Neural cell (in vitro differentiated cells): ENCODE measurements around the gene DNAL1. TPM values are rescaled to one million over a fixed set of nuclear protein-coding genes. Genes with fewer than 3 reads are reported as not detected.

Experiments
- H2AFZ ChIP-seq: fragments of 200-600, 300-800 bp; sonication (generic), shearing (Covaris generic); 2 replicates; pipeline ENCODE4 v1.6.0; 2014; ENCODE audit warnings: low read depth, mild to moderate bottlenecking, antibody characterized with exemption, low read length, moderate library complexity
- H3F3A ChIP-seq: fragments of 200-600 bp; shearing (Covaris generic); 2 replicates; pipeline ENCODE4 v1.6.1; 2016; ENCODE audit warnings: mild to moderate bottlenecking, moderate library complexity, mixed read lengths, antibody characterized with exemption, low read length; ENCODE audit not compliant: insufficient read depth, poor library complexity, severe bottlenecking
- H3K27ac ChIP-seq: fragments of 200-600, 300-800 bp; sonication (generic), shearing (Covaris generic); 2 replicates; pipeline ENCODE4 v1.5.1; 2014; ENCODE audit warnings: mild to moderate bottlenecking, low read length, moderate library complexity
- H3K27me3 ChIP-seq: fragments of 300-800, 200-600 bp; sonication (generic), shearing (Covaris generic); 2 replicates; pipeline ENCODE4 v1.6.0; 2014; ENCODE audit warnings: mild to moderate bottlenecking, low read depth, low read length, moderate library complexity; ENCODE audit not compliant: insufficient read depth
- H3K36me3 ChIP-seq: fragments of 300-800, 200-600 bp; sonication (generic), shearing (Covaris generic); 2 replicates; pipeline ENCODE4 v1.5.1; 2014; ENCODE audit warnings: mild to moderate bottlenecking, antibody characterized with exemption, low read length, moderate library complexity; ENCODE audit not compliant: insufficient read depth
- H3K4me2 ChIP-seq: fragments of 300-800, 200-600 bp; sonication (generic), shearing (Covaris generic); 2 replicates; pipeline ENCODE4 v1.6.0; 2014; ENCODE audit warnings: mild to moderate bottlenecking, low read length
- H3K4me3 ChIP-seq: fragments of 300-800, 200-600 bp; sonication (generic), shearing (Covaris generic); 2 replicates; pipeline ENCODE4 v1.5.1; 2014; ENCODE audit warnings: mild to moderate bottlenecking, low read length, moderate library complexity
- H3K79me2 ChIP-seq: fragments of 200-600 bp; shearing (Covaris generic); replicated peaks from 2 replicates; pipeline ENCODE4 v1.6.0; 2014; ENCODE audit warnings: mild to moderate bottlenecking, low read length, moderate library complexity; ENCODE audit not compliant: insufficient read depth
- H3K9ac ChIP-seq: fragments of 300-800, 200-600 bp; sonication (generic), shearing (Covaris generic); 2 replicates; pipeline ENCODE4 v1.6.1; 2016; ENCODE audit warnings: mild to moderate bottlenecking, low read length, mixed read lengths
- H3K9me2 ChIP-seq: fragments of 200-600 bp; shearing (Covaris generic); 2 replicates; pipeline ENCODE4 v1.6.1; 2016; ENCODE audit warnings: mild to moderate bottlenecking, low read length, mixed read lengths; ENCODE audit not compliant: insufficient read depth
- H3K9me3 ChIP-seq: fragments of 200-600, 300-800 bp; sonication (generic), shearing (Covaris generic); 2 replicates; pipeline ENCODE4 v1.6.1; 2016; ENCODE audit warnings: mild to moderate bottlenecking, mixed run types, low read length, moderate library complexity, mixed read lengths
- H4K20me1 ChIP-seq: fragments of 200-600 bp; shearing (Covaris generic); 2 replicates; pipeline ENCODE4 v1.6.1; 2016; ENCODE audit warnings: mild to moderate bottlenecking, mixed run types; ENCODE audit not compliant: insufficient read depth
- EP300 ChIP-seq: fragments of 450-650 bp; conservative IDR thresholded peaks from 2 replicates; pipeline ENCODE4 v1.6.1; 2014; ENCODE audit warnings: antibody characterized with exemption, mild to moderate bottlenecking, moderate library complexity; ENCODE audit not compliant: poor library complexity, severe bottlenecking
- EZH2 ChIP-seq: fragments of 200-600, 300-800 bp; shearing (Covaris generic), sonication (generic); IDR thresholded peaks from 2 replicates; pipeline ENCODE4 v1.6.1; 2014; ENCODE audit warnings: antibody characterized with exemption, low read length, borderline replicate concordance, mild to moderate bottlenecking; ENCODE audit not compliant: insufficient read depth, poor library complexity, severe bottlenecking
- MXI1 ChIP-seq: fragments of 450-650 bp; conservative IDR thresholded peaks from 2 replicates; pipeline ENCODE4 v1.6.1; 2014; ENCODE audit warnings: antibody characterized with exemption, mild to moderate bottlenecking; ENCODE audit not compliant: poor library complexity, severe bottlenecking
- POLR2AphosphoS5 ChIP-seq: IDR thresholded peaks from 2 replicates; pipeline ENCODE4 v1.6.1; 2012
- RAD21 ChIP-seq: fragments of 450-650 bp; conservative IDR thresholded peaks from 2 replicates; pipeline ENCODE4 v1.6.1; 2014; ENCODE audit warnings: antibody characterized with exemption, mild to moderate bottlenecking, moderate library complexity
- SMC3 ChIP-seq: fragments of 450-650 bp; conservative IDR thresholded peaks from 2 replicates; pipeline ENCODE4 v1.6.1; 2014; ENCODE audit warnings: antibody characterized with exemption, mild to moderate bottlenecking, moderate library complexity; ENCODE audit not compliant: poor library complexity
- TAF1 ChIP-seq: IDR thresholded peaks from 2 replicates; pipeline ENCODE4 v1.6.1; 2012; ENCODE audit warnings: low read depth
- polyA plus RNA-seq: library from polyadenylated mRNA; depleted of rRNA; stranded (reverse); fragments of >200 nt; gene quantifications from 2 replicates; pipeline ENCODE4 v1.2.3, GENCODE V29; 2014
- TF ChIP-seq, protein P1 (sequence below): fragments of 450-650 bp; IDR thresholded peaks from 2 replicates; pipeline ENCODE4 v1.5.1; 2014; ENCODE audit warnings: antibody characterized with exemption, mild to moderate bottlenecking, moderate library complexity; ENCODE audit not compliant: poor library complexity, severe bottlenecking
- TF ChIP-seq, protein P2 (sequence below): IDR thresholded peaks from 2 replicates; pipeline ENCODE4 v1.6.1; 2012; ENCODE audit warnings: borderline replicate concordance

DNAL1 gene
- polyA plus RNA-seq, 1 donor from 2014 or later = 33.4 TPM

DNA sequence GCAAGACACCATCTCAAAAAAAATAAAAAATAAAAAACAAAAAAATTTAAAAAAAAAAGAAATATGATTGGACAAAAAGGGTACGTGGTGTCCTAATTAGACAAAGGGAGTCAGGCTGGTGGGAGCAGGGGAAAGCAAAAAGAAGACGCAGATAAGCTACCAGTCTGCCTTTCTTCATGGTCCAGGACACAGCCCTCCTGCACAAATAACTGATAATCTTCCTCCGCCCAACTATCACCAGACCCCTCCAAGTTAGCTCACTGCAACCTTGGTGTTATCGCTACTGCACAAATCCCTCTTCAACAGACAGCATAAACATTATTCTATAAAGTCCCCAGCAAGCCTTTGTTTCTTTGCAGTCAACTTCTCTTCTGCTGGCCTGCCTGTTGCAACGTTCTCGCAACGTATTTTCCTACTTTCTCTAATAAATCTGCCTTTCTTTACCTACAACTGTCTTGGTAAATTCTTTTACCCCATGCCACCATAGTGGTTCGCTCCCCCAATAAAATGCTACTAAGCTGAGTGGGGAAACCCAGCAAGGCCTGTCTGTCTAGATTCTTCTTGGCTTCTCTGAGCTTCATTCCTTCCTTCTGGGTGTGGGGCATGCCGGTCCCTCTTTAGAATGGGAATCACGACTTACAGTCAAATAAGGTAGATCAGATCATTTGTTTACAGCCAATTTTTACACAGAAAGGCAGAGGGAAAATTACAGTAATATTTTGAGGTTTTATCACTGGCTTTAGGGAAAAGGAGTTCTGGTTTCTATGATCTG is 14.6 kb upstream of the DNAL1 start:
- Histone ChIP-seq H3K9me2 (no peaks in the 10 kb centered on the region), H3K36me3 (no peaks in the 10 kb centered on the region), H3F3A (no peaks in the 10 kb centered on the region), H3K79me2 (no peaks in the 10 kb centered on the region), H3K27me3 (peaks cover 23% of the 10 kb centered on the region), H3K4me3 (no peak overlapping the region), H3K4me2 (no peak overlapping the region), H3K27ac (no peak overlapping the region), H4K20me1 (no peaks in the 10 kb centered on the region), H2AFZ (no peak overlapping the region), H3K9me3 (no peaks in the 10 kb centered on the region), H3K9ac (no peak overlapping the region)
- no peak for TF ChIP-seq EZH2
- no peak for TF ChIP-seq MXI1
- TF ChIP-seq, protein P1, sequence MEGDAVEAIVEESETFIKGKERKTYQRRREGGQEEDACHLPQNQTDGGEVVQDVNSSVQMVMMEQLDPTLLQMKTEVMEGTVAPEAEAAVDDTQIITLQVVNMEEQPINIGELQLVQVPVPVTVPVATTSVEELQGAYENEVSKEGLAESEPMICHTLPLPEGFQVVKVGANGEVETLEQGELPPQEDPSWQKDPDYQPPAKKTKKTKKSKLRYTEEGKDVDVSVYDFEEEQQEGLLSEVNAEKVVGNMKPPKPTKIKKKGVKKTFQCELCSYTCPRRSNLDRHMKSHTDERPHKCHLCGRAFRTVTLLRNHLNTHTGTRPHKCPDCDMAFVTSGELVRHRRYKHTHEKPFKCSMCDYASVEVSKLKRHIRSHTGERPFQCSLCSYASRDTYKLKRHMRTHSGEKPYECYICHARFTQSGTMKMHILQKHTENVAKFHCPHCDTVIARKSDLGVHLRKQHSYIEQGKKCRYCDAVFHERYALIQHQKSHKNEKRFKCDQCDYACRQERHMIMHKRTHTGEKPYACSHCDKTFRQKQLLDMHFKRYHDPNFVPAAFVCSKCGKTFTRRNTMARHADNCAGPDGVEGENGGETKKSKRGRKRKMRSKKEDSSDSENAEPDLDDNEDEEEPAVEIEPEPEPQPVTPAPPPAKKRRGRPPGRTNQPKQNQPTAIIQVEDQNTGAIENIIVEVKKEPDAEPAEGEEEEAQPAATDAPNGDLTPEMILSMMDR = no peak
- TF ChIP-seq RAD21 = no peak
- TF ChIP-seq SMC3 = no peak
- TF ChIP-seq TAF1 = no peak
- TF ChIP-seq POLR2AphosphoS5 = no peak
- TF ChIP-seq EP300 = no peak
- TF ChIP-seq, protein P2, sequence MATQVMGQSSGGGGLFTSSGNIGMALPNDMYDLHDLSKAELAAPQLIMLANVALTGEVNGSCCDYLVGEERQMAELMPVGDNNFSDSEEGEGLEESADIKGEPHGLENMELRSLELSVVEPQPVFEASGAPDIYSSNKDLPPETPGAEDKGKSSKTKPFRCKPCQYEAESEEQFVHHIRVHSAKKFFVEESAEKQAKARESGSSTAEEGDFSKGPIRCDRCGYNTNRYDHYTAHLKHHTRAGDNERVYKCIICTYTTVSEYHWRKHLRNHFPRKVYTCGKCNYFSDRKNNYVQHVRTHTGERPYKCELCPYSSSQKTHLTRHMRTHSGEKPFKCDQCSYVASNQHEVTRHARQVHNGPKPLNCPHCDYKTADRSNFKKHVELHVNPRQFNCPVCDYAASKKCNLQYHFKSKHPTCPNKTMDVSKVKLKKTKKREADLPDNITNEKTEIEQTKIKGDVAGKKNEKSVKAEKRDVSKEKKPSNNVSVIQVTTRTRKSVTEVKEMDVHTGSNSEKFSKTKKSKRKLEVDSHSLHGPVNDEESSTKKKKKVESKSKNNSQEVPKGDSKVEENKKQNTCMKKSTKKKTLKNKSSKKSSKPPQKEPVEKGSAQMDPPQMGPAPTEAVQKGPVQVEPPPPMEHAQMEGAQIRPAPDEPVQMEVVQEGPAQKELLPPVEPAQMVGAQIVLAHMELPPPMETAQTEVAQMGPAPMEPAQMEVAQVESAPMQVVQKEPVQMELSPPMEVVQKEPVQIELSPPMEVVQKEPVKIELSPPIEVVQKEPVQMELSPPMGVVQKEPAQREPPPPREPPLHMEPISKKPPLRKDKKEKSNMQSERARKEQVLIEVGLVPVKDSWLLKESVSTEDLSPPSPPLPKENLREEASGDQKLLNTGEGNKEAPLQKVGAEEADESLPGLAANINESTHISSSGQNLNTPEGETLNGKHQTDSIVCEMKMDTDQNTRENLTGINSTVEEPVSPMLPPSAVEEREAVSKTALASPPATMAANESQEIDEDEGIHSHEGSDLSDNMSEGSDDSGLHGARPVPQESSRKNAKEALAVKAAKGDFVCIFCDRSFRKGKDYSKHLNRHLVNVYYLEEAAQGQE = no peak

DNA sequence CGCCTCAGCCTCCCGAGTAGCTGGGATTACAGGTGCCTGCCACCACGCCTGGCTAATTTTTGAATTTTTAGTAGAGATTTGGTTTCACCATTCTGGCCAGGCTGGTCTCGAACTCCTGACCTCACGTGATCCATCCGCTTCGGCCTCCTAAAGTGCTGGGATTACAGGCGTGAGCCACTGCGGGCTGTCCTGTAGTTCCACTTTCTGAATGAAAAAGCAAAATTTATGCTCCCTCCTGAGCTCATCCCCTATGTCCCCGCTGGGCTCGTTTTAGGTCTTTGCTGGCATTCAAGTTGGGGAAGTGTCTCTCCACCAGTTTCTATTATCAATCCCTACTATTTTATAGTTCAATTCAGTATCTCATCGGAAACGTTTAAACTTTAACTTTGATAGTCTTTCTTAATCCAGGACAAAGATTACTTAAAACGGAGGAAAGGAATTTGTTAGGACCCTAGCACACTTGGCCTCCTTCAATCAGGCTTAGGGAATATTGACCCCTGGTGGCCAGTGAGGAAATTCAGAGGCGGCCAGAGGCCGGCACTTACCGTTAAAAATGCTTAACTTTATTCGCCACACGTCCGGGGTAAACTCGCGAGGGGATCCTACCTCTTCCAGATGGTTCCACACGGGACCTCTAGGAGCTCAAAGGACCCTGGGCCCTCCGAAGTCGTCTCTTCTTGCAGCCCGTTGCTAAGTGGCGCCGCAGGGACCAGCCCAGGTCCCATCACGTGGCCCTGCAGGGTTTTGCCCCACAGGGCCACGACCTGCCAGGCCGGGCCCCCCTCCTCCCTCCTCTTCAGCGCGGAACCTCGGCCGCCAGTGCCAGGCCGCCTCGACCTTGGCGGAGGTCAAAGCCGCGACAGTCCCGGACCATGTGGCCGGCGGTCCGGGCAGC is 11.4 kb upstream of the DNAL1 start:
- Histone ChIP-seq H4K20me1 (no peaks in the 10 kb centered on the region), H3K9me2 (no peaks in the 10 kb centered on the region), H3K9ac (peak overlapping the region; percentile 44), H3K79me2 (no peaks in the 10 kb centered on the region), H3K9me3 (no peaks in the 10 kb centered on the region), H3K36me3 (no peaks in the 10 kb centered on the region), H3K4me2 (no peak overlapping the region), H2AFZ (no peak overlapping the region), H3K27me3 (peaks cover 23% of the 10 kb centered on the region), H3F3A (no peaks in the 10 kb centered on the region), H3K27ac (no peak overlapping the region), H3K4me3 (peak overlapping the region; percentile 62)
- TF ChIP-seq, protein P1 = peak; percentile 65
- TF ChIP-seq MXI1 (no peak), EP300 (no peak), RAD21 (peak; percentile 59), SMC3 (peak; percentile 47), TAF1 (no peak), POLR2AphosphoS5 (no peak), EZH2 (no peak)
- TF ChIP-seq, protein P2 = no peak
